ENCODE measurements around the gene NXF1.

The NXF1 gene

DNA sequence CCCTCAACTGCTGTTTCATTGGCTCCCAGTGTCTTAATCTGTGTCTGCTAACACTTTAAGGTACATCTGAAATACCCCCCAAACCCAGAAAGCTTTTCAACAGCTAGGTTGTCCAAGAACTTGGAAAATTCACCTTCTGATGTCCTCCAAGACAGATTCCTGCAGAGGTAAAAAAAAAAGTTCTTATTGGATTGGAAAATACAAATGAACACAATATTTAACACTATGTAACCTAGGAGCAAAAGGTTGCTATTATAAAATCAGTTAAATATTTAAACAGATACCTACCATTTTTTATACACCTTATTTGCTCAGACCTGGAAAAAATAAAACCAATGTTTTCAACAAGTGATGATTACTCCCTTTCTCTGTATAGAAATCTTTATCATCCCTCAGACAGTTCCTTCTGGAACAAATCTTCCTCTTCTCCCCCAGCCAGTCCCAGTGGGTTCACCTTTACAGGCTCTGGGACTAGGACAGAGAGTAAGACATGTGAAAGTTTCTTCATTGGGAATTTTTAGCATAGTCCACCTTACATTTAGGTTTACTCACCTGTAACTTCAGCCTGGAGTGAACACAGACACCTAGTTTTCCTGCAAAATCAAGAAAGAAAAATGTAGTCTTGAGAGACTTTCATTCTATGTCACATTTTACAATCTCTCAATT, 47.4 kb upstream of the NXF1 start:
- Histone ChIP-seq H3K9me2 (ENCODE audit: low read depth, low read length) (no peaks in the 10 kb centered on the region), H3K9me3 (ENCODE audit: low read length) (no peaks in the 10 kb centered on the region), H3K9ac (ENCODE audit: low read length) (no peak overlapping the region), H3K36me3 (ENCODE audit: insufficient read depth, low read length) (peaks cover 50% of the 10 kb centered on the region), H3K27me3 (ENCODE audit: insufficient read depth, low read length) (no peaks in the 10 kb centered on the region), H3K4me3 (ENCODE audit: low read depth, low read length, poor library complexity, severe bottlenecking) (peak overlapping the region; percentile 100), H4K20me1 (ENCODE audit: insufficient read depth, low read length) (no peaks in the 10 kb centered on the region), H3K79me2 (ENCODE audit: insufficient read depth, low read length) (peaks cover 35% of the 10 kb centered on the region), H3F3A (ENCODE audit: insufficient read depth, low read length) (peaks cover 52% of the 10 kb centered on the region), H3K4me1 (ENCODE audit: insufficient read depth, low read length, severe bottlenecking) (peaks cover 29% of the 10 kb centered on the region), H3K27ac (ENCODE audit: low read depth, low read length, poor library complexity, severe bottlenecking) (no peak overlapping the region), H3K4me2 (ENCODE audit: low read length) (peak overlapping the region; percentile 95), H2AFZ (ENCODE audit: low read length) (no peak overlapping the region)
- no peak for TF ChIP-seq EZH2 (IDR thresholded peaks at IDR 0.05; ENCODE audit: borderline replicate concordance, low read length)
- TF ChIP-seq, protein P1, sequence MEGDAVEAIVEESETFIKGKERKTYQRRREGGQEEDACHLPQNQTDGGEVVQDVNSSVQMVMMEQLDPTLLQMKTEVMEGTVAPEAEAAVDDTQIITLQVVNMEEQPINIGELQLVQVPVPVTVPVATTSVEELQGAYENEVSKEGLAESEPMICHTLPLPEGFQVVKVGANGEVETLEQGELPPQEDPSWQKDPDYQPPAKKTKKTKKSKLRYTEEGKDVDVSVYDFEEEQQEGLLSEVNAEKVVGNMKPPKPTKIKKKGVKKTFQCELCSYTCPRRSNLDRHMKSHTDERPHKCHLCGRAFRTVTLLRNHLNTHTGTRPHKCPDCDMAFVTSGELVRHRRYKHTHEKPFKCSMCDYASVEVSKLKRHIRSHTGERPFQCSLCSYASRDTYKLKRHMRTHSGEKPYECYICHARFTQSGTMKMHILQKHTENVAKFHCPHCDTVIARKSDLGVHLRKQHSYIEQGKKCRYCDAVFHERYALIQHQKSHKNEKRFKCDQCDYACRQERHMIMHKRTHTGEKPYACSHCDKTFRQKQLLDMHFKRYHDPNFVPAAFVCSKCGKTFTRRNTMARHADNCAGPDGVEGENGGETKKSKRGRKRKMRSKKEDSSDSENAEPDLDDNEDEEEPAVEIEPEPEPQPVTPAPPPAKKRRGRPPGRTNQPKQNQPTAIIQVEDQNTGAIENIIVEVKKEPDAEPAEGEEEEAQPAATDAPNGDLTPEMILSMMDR (IDR thresholded peaks at IDR 0.05; ENCODE audit: low read length): no peak

DNA sequence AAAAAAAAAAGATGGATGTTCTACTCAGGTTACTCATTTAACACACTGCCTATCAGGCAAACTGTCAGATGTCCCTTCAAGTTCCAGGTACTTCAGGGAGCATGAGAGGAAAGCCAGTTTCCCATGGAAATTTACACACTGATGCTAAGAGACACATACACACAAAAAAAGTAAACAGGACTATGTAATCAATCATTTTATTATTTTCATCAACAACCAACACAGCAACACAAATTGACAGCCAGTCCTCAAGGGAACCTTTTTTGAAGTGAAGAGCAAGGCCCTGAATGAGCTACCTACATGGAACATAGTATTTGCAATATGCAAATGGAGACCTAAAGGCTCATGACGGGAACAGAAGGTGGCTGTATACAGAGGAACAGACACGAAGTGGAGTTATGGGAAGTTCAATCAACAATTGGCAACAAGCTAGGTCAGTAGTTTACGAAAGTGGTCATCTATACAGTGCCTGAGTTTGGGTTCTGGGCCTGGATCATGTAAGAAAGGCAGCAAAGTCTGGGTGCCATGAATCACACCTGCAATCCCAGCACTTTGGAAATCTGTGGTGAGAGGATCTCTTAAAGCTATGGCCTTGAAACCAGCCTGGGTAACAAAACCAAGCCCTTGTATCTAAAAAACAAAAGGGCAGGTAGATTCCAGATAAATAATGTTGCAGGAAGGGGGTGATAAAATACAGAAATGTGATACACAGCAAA, 46.7 kb upstream of the NXF1 start:
- Histone ChIP-seq H3K27ac (ENCODE audit: low read depth, low read length, poor library complexity, severe bottlenecking) (peak overlapping the region; percentile 29), H3K36me3 (ENCODE audit: insufficient read depth, low read length) (peaks cover 45% of the 10 kb centered on the region)

GRCh38 chr11:62850911-62851806, 45.9 kb upstream of the NXF1 start:
- H2AFZ ChIP-seq (ENCODE audit: low read length): no peak overlapping the region
- no peaks in the 10 kb centered on the region for H3K27me3 ChIP-seq (ENCODE audit: insufficient read depth, low read length)
- peaks cover 20% of the 10 kb centered on the region for H3K79me2 ChIP-seq (ENCODE audit: insufficient read depth, low read length)
- peaks cover 22% of the 10 kb centered on the region for H3K4me1 ChIP-seq (ENCODE audit: insufficient read depth, low read length, severe bottlenecking)
- H3F3A ChIP-seq (ENCODE audit: insufficient read depth, low read length): peaks cover 52% of the 10 kb centered on the region
- no peak overlapping the region for H3K4me3 ChIP-seq (ENCODE audit: low read depth, low read length, poor library complexity, severe bottlenecking)
- H4K20me1 ChIP-seq (ENCODE audit: insufficient read depth, low read length): no peaks in the 10 kb centered on the region
- peak overlapping the region; percentile 29 for H3K27ac ChIP-seq (ENCODE audit: low read depth, low read length, poor library complexity, severe bottlenecking)
- H3K9ac ChIP-seq (ENCODE audit: low read length): no peak overlapping the region; the same call in 1 of the 2 replicates
- H3K4me2 ChIP-seq (ENCODE audit: low read length): peak overlapping the region; percentile 3; the same call in 1 of the 2 replicates
- H3K9me2 ChIP-seq (ENCODE audit: low read depth, low read length): no peaks in the 10 kb centered on the region
- peaks cover 45% of the 10 kb centered on the region for H3K36me3 ChIP-seq (ENCODE audit: insufficient read depth, low read length)
- H3K9me3 ChIP-seq (ENCODE audit: low read length): no peaks in the 10 kb centered on the region
- TF ChIP-seq, protein P1 (IDR thresholded peaks at IDR 0.05; ENCODE audit: low read length): no peak
- TF ChIP-seq EZH2 (IDR thresholded peaks at IDR 0.05; ENCODE audit: borderline replicate concordance, low read length): no peak

More for the DNA sequence above, 46.7 kb upstream of the NXF1 start:
- H3K9me2 ChIP-seq (ENCODE audit: low read depth, low read length): no peaks in the 10 kb centered on the region
- H4K20me1 ChIP-seq (ENCODE audit: insufficient read depth, low read length): no peaks in the 10 kb centered on the region
- no peak overlapping the region for H3K4me3 ChIP-seq (ENCODE audit: low read depth, low read length, poor library complexity, severe bottlenecking)
- H3F3A ChIP-seq (ENCODE audit: insufficient read depth, low read length): peaks cover 52% of the 10 kb centered on the region
- no peaks in the 10 kb centered on the region for H3K27me3 ChIP-seq (ENCODE audit: insufficient read depth, low read length)
- H3K9ac ChIP-seq (ENCODE audit: low read length): no peak overlapping the region; the same call in 1 of the 2 replicates
- TF ChIP-seq EZH2 (IDR thresholded peaks at IDR 0.05; ENCODE audit: borderline replicate concordance, low read length): no peak
- TF ChIP-seq, protein P1 (IDR thresholded peaks at IDR 0.05; ENCODE audit: low read length): no peak
- H2AFZ ChIP-seq (ENCODE audit: low read length): no peak overlapping the region
- H3K4me2 ChIP-seq (ENCODE audit: low read length): peak overlapping the region; percentile 95; the same call in 1 of the 2 replicates
- peaks cover 22% of the 10 kb centered on the region for H3K4me1 ChIP-seq (ENCODE audit: insufficient read depth, low read length, severe bottlenecking)
- peaks cover 28% of the 10 kb centered on the region for H3K79me2 ChIP-seq (ENCODE audit: insufficient read depth, low read length)
- H3K9me3 ChIP-seq (ENCODE audit: low read length): no peaks in the 10 kb centered on the region
